Measurements from ENCODE around the gene ARHGDIA.

ARHGDIA gene

GRCh38 chr17:81891303-81891552 is 20.1 kb upstream of the ARHGDIA start:
- no peak for DNase-seq
- H3K36me3 ChIP-seq (replicated peaks), result peaks cover 40% of the 10 kb centered on the region
- TF ChIP-seq CTCF (IDR thresholded peaks at IDR 0.05; ENCODE audit: low read depth, low read length, missing control alignments), result no peak
- H3K27me3 ChIP-seq (replicated peaks), result no peaks in the 10 kb centered on the region
- H3K27ac ChIP-seq, result peak overlapping the region; percentile 82
- in situ Hi-C loops (cut with HindIII; ENCODE audit: low pct_ligation_motif_present, low sequenced_read_pairs), result no loop called here
- H3K4me3 ChIP-seq (ENCODE audit: low read depth, low read length), result peak overlapping the region; percentile 79

- Histone ChIP-seq H3K27me3 (replicated peaks) (no peaks in the 10 kb centered on the region), H3K27ac (peak overlapping the region; percentile 82), H3K4me3 (ENCODE audit: low read depth, low read length) (peak overlapping the region; percentile 79), H3K36me3 (replicated peaks) (peaks cover 43% of the 10 kb centered on the region)
- no peak for TF ChIP-seq CTCF (IDR thresholded peaks at IDR 0.05; ENCODE audit: low read depth, low read length, missing control alignments)
- DNase-seq, result no peak
- in situ Hi-C loops (cut with HindIII; ENCODE audit: low pct_ligation_motif_present, low sequenced_read_pairs), result no loop called here
Observed at GRCh38 chr17:81890447-81891302, 19.5 kb upstream of the ARHGDIA start.

DNA sequence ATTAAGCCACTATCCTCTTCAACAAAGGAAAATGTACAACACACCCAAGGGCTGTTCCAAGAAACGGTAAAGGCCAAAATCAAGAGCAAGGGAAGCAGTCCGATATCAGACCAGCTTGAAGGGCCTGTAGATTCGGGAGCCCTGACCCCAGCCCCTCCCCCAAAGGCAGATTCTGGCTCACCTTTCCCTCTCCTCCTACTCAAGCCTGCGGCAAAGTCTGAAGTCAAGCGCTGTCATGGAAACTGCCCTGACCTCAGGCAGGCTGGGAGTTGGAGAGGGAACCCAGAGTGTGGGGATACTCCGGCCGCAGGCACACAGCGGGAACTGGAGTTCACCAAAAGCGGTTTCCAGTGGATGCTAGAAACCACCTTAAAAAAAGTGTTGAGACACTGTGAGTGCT is 18.5 kb upstream of the ARHGDIA start:
- DNase-seq, result no peak
- H3K27me3 ChIP-seq (replicated peaks), result no peaks in the 10 kb centered on the region
- peak overlapping the region; percentile 9 for H3K4me3 ChIP-seq (ENCODE audit: low read depth, low read length)
- in situ Hi-C loops (cut with HindIII; ENCODE audit: low pct_ligation_motif_present, low sequenced_read_pairs), result no loop called here
- no peak overlapping the region for H3K27ac ChIP-seq
- peaks cover 49% of the 10 kb centered on the region for H3K36me3 ChIP-seq (replicated peaks)
- no peak for TF ChIP-seq CTCF (IDR thresholded peaks at IDR 0.05; ENCODE audit: low read depth, low read length, missing control alignments)

GRCh38 chr17:81888988-81889595 is 18.0 kb upstream of the ARHGDIA start:
- Histone ChIP-seq H3K36me3 (replicated peaks) (peaks cover 54% of the 10 kb centered on the region), H3K4me3 (ENCODE audit: low read depth, low read length) (no peak overlapping the region), H3K27me3 (replicated peaks) (no peaks in the 10 kb centered on the region), H3K27ac (no peak overlapping the region)
- DNase-seq, result no peak
- in situ Hi-C loops (cut with HindIII; ENCODE audit: low pct_ligation_motif_present, low sequenced_read_pairs), result no loop called here
- no peak for TF ChIP-seq CTCF (IDR thresholded peaks at IDR 0.05; ENCODE audit: low read depth, low read length, missing control alignments)

DNA sequence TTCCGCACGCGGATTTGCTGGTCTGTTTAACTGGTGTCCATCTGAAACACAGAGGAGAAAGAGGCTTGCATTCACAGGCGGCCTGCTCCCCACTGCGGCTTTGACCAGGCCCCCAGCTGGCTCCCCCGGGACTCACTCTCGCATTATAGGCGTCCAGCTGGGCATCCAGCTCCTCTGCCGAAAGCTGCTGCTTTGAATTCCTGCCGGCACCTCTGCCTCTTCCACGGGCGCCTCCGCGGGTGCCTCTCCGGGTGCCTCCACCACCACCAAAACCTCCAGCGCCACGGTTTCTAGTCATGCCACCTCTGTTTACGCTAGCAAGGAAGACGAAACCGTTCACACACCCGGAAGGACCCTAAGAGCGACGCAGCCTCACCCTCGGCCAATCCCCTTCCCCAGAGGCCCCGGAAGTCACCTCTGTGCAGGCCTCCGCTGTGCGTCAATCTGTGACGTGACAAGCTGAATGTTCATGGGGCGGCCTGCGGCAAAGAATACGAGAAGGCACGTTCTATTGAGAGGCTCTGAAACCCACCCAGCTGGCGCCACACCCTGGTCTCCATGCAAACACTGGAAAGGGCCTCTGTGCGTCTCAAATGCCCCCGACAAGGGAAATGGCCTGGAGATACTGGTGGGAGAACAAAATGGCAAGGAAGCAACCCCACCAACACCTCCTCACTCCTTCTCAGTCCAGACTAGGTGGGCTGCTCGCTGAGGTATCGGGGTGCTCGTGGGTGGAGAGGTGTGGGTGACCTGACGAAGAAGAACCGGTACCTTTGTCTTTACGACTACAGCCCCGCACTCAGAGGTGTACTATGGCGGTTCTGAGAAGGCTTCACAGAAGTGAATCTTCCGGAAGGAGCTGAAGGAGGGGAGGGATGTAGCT is 17.2 kb upstream of the ARHGDIA start:
- in situ Hi-C loops (cut with HindIII; ENCODE audit: low pct_ligation_motif_present, low sequenced_read_pairs), result no loop called here
- TF ChIP-seq CTCF (IDR thresholded peaks at IDR 0.05; ENCODE audit: low read depth, low read length, missing control alignments), result no peak
- H3K27me3 ChIP-seq (replicated peaks), result no peaks in the 10 kb centered on the region
- peaks cover 60% of the 10 kb centered on the region for H3K36me3 ChIP-seq (replicated peaks)
- H3K27ac ChIP-seq, result no peak overlapping the region
- H3K4me3 ChIP-seq (ENCODE audit: low read depth, low read length), result no peak overlapping the region
- no peak for DNase-seq

All from brain microvascular endothelial cell (primary cell).